ENCODE results near the gene SPPL3.

The SPPL3 gene

GRCh38 chr12:120767071-120768024, 136.8 kb downstream of the SPPL3 start:
- peak; percentile 47 for DNase-seq

- DNase-seq = peak; percentile 38
Observed at GRCh38 chr12:120766566-120766965, 137.6 kb downstream of the SPPL3 start.

- DNase-seq = peak; percentile 50
Observed at GRCh38 chr12:120764816-120765215, 139.3 kb downstream of the SPPL3 start.

- DNase-seq = peak; percentile 49
Observed at GRCh38 chr12:120763250-120763649, 140.9 kb downstream of the SPPL3 start.

- peak; percentile 44 for DNase-seq
Observed at GRCh38 chr12:120762086-120762485, 142.1 kb downstream of the SPPL3 start.

- DNase-seq = peak; percentile 85
Observed at GRCh38 chr12:120761519-120761934, 142.6 kb downstream of the SPPL3 start.

- DNase-seq = peak; percentile 90
Observed at GRCh38 chr12:120760349-120761254, 143.6 kb downstream of the SPPL3 start.

- no peak for DNase-seq
Observed at GRCh38 chr12:120759591-120760348, 144.4 kb downstream of the SPPL3 start.

GRCh38 chr12:120758798-120759590, 145.2 kb downstream of the SPPL3 start:
- DNase-seq = peak; percentile 37

- DNase-seq = no peak
Observed at GRCh38 chr12:120757949-120758348, 146.2 kb downstream of the SPPL3 start.

- DNase-seq = no peak
Observed at GRCh38 chr12:120757226-120757742, 146.9 kb downstream of the SPPL3 start.

- no peak for DNase-seq
Observed at GRCh38 chr12:120755269-120755668, 148.9 kb downstream of the SPPL3 start.

- DNase-seq = no peak
Observed at GRCh38 chr12:120754792-120755191, 149.4 kb downstream of the SPPL3 start.

GRCh38 chr12:120751389-120751788, 152.8 kb downstream of the SPPL3 start:
- peak; percentile 79 for DNase-seq

- no peak for DNase-seq
Observed at GRCh38 chr12:120750806-120751205, 153.4 kb downstream of the SPPL3 start.

GRCh38 chr12:120749256-120749655, 154.9 kb downstream of the SPPL3 start:
- no peak for DNase-seq

- no peak for DNase-seq
Observed at GRCh38 chr12:120748242-120748641, 155.9 kb downstream of the SPPL3 start.

GRCh38 chr12:120744922-120745493, 159.2 kb downstream of the SPPL3 start:
- no peak for DNase-seq

GRCh38 chr12:120741476-120742421, 162.4 kb downstream of the SPPL3 start:
- no peak for DNase-seq

GRCh38 chr12:120740871-120741270, 163.3 kb downstream of the SPPL3 start:
- no peak for DNase-seq
